Measurements from ENCODE around the gene NFKB1. TPM values are rescaled to one million over a fixed set of nuclear protein-coding genes. Genes with fewer than 3 reads are reported as not detected.

NFKB1 gene
- polyA plus RNA-seq, 1 donor from 2014 or later, result 8.6 TPM

DNA sequence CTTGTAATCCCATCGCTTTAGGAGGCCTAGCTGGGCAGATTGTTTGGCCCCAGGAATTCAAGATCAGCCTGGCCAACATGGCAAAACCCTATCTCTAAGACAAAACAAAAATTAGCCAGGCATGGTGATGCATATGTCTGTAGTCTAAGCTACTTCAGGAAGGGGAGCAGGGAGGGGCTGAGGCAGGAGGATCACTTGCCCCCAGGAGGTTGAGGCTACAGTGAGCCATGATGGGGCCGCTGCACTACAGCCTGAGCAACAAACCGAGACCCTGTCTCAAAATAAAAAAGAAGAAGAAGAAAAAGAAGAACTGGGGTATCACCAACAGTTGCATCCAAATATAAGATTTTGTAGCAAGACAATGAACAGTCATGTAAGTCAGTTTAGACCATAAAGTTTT is 47.3 kb upstream of the NFKB1 start:
- H3K4me3 ChIP-seq (ENCODE audit: low read length), result no peak overlapping the region
- no peak overlapping the region for H3K9ac ChIP-seq (ENCODE audit: low read length)
- H3K27ac ChIP-seq (ENCODE audit: low read length), result no peak overlapping the region
- H4K20me1 ChIP-seq (ENCODE audit: insufficient read depth), result no peaks in the 10 kb centered on the region
- no peak overlapping the region for H2AFZ ChIP-seq (ENCODE audit: low read depth, low read length)
- H3F3A ChIP-seq (ENCODE audit: insufficient read depth, low read length, poor library complexity, severe bottlenecking), result no peaks in the 10 kb centered on the region
- no peaks in the 10 kb centered on the region for H3K27me3 ChIP-seq (ENCODE audit: insufficient read depth, low read depth, low read length)
- H3K9me3 ChIP-seq (ENCODE audit: low read length), result no peaks in the 10 kb centered on the region
- TF ChIP-seq MXI1 (conservative IDR thresholded peaks at IDR 0.05; ENCODE audit: poor library complexity, severe bottlenecking) (no peak), RAD21 (conservative IDR thresholded peaks at IDR 0.05) (no peak)
- no peaks in the 10 kb centered on the region for H3K9me2 ChIP-seq (ENCODE audit: insufficient read depth, low read length)
- H3K36me3 ChIP-seq (ENCODE audit: insufficient read depth, low read length), result no peaks in the 10 kb centered on the region
- no peak overlapping the region for H3K4me2 ChIP-seq (ENCODE audit: low read length)
- no peaks in the 10 kb centered on the region for H3K79me2 ChIP-seq (replicated peaks; ENCODE audit: insufficient read depth, low read length)

DNA sequence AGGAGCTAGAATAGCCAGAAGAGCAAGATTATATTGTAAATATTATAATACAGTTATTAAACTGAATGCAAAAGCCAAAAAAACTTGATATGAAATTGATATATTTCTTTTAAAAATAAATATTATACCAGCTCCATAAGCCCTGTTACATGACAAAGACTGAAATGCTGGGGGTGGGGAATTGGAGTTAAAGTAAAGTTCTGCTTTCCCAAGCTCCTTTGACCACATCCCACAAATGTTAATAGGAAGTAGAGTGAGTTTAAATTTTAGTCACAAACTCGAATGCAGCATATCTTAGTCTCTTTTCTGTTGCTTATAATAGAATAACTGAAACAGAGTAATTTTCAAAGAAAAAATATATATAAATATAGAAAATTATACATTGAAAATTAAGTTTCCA is 46.9 kb upstream of the NFKB1 start:
- no peak overlapping the region for H3K9ac ChIP-seq (ENCODE audit: low read length)
- H2AFZ ChIP-seq (ENCODE audit: low read depth, low read length), result no peak overlapping the region
- no peak overlapping the region for H3K4me3 ChIP-seq (ENCODE audit: low read length)
- H3K36me3 ChIP-seq (ENCODE audit: insufficient read depth, low read length), result no peaks in the 10 kb centered on the region
- no peaks in the 10 kb centered on the region for H3K9me3 ChIP-seq (ENCODE audit: low read length)
- H3F3A ChIP-seq (ENCODE audit: insufficient read depth, low read length, poor library complexity, severe bottlenecking), result no peaks in the 10 kb centered on the region
- no peak for TF ChIP-seq MXI1 (conservative IDR thresholded peaks at IDR 0.05; ENCODE audit: poor library complexity, severe bottlenecking)
- TF ChIP-seq EP300 (conservative IDR thresholded peaks at IDR 0.05; ENCODE audit: poor library complexity, severe bottlenecking), result no peak
- TF ChIP-seq POLR2AphosphoS5 (IDR thresholded peaks at IDR 0.05), result no peak
- TF ChIP-seq EZH2 (IDR thresholded peaks at IDR 0.05; ENCODE audit: borderline replicate concordance, insufficient read depth, low read length, poor library complexity, severe bottlenecking), result no peak
- no peak for TF ChIP-seq SMC3 (conservative IDR thresholded peaks at IDR 0.05; ENCODE audit: poor library complexity)
- TF ChIP-seq, protein P1, sequence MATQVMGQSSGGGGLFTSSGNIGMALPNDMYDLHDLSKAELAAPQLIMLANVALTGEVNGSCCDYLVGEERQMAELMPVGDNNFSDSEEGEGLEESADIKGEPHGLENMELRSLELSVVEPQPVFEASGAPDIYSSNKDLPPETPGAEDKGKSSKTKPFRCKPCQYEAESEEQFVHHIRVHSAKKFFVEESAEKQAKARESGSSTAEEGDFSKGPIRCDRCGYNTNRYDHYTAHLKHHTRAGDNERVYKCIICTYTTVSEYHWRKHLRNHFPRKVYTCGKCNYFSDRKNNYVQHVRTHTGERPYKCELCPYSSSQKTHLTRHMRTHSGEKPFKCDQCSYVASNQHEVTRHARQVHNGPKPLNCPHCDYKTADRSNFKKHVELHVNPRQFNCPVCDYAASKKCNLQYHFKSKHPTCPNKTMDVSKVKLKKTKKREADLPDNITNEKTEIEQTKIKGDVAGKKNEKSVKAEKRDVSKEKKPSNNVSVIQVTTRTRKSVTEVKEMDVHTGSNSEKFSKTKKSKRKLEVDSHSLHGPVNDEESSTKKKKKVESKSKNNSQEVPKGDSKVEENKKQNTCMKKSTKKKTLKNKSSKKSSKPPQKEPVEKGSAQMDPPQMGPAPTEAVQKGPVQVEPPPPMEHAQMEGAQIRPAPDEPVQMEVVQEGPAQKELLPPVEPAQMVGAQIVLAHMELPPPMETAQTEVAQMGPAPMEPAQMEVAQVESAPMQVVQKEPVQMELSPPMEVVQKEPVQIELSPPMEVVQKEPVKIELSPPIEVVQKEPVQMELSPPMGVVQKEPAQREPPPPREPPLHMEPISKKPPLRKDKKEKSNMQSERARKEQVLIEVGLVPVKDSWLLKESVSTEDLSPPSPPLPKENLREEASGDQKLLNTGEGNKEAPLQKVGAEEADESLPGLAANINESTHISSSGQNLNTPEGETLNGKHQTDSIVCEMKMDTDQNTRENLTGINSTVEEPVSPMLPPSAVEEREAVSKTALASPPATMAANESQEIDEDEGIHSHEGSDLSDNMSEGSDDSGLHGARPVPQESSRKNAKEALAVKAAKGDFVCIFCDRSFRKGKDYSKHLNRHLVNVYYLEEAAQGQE (IDR thresholded peaks at IDR 0.05; ENCODE audit: borderline replicate concordance), result no peak
- H4K20me1 ChIP-seq (ENCODE audit: insufficient read depth), result no peaks in the 10 kb centered on the region
- H3K4me2 ChIP-seq (ENCODE audit: low read length), result no peak overlapping the region
- no peaks in the 10 kb centered on the region for H3K79me2 ChIP-seq (replicated peaks; ENCODE audit: insufficient read depth, low read length)
- H3K9me2 ChIP-seq (ENCODE audit: insufficient read depth, low read length), result no peaks in the 10 kb centered on the region
- H3K27ac ChIP-seq (ENCODE audit: low read length), result no peak overlapping the region
- no peaks in the 10 kb centered on the region for H3K27me3 ChIP-seq (ENCODE audit: insufficient read depth, low read depth, low read length)

DNA sequence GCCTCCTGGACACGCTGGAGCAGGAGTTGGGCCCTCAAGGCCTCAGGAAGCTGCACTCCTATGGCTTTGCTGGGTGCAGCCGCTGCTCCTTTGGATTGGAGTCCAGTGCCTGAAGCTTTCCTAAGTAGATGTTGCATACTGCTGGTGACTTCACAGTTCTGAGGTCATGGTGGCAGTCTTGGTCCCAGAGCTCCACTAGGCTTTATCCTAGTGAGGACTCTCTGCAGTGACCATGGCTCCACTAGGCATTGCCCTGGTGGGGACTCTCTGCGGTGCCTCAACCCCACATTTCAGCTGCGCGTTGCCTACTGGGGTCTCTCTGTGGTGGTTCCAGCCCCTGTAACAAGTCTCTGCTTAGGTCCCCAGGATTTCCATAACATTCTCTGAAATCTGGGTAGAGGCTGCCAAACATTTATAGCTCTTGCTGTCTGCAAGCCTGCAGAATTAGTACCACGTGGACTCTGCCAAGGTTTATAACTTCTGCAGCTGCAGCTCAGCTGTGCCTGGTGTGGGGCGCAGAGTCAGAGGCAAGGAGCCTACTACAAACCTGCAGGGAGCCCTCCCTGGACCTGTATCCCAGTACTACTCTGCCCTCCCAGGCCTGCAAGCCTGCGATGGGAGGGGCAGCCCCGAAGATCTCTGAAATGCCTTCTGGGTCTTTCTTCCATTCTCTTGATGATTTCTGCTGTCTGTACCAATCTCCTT is 46.0 kb upstream of the NFKB1 start:
- H3K79me2 ChIP-seq (replicated peaks; ENCODE audit: insufficient read depth, low read length), result no peaks in the 10 kb centered on the region
- no peaks in the 10 kb centered on the region for H3K27me3 ChIP-seq (ENCODE audit: insufficient read depth, low read depth, low read length)
- H4K20me1 ChIP-seq (ENCODE audit: insufficient read depth), result no peaks in the 10 kb centered on the region
- no peaks in the 10 kb centered on the region for H3K36me3 ChIP-seq (ENCODE audit: insufficient read depth, low read length)
- H3F3A ChIP-seq (ENCODE audit: insufficient read depth, low read length, poor library complexity, severe bottlenecking), result no peaks in the 10 kb centered on the region
- no peak overlapping the region for H2AFZ ChIP-seq (ENCODE audit: low read depth, low read length)
- H3K4me2 ChIP-seq (ENCODE audit: low read length), result no peak overlapping the region
- no peaks in the 10 kb centered on the region for H3K9me3 ChIP-seq (ENCODE audit: low read length)
- H3K9me2 ChIP-seq (ENCODE audit: insufficient read depth, low read length), result no peaks in the 10 kb centered on the region
- H3K27ac ChIP-seq (ENCODE audit: low read length), result no peak overlapping the region
- no peak overlapping the region for H3K4me3 ChIP-seq (ENCODE audit: low read length)
- H3K9ac ChIP-seq (ENCODE audit: low read length), result no peak overlapping the region
- TF ChIP-seq POLR2AphosphoS5 (IDR thresholded peaks at IDR 0.05), result no peak
- no peak for TF ChIP-seq TAF1 (IDR thresholded peaks at IDR 0.05; ENCODE audit: low read depth)
- no peak for TF ChIP-seq EP300 (conservative IDR thresholded peaks at IDR 0.05; ENCODE audit: poor library complexity, severe bottlenecking)
- TF ChIP-seq, protein P1 (IDR thresholded peaks at IDR 0.05; ENCODE audit: borderline replicate concordance), result no peak
- TF ChIP-seq SMC3 (conservative IDR thresholded peaks at IDR 0.05; ENCODE audit: poor library complexity), result no peak
